AG04449 (cell line): ENCODE results near the gene DUSP16.

Experiments used
- CTCF ChIA-PET: fragments of 350-600 bp; formaldehyde crosslinking; extraction: SDS; loops from one replicate; lab custom pipeline; 2021; ENCODE audit warnings: antibody characterized with exemption; lab: Yijun Ruan, JAX
- POLR2A ChIA-PET: fragments of 400-600, 350-600 bp; formaldehyde crosslinking; extraction: SDS; loops from one replicate; lab custom pipeline; 2020; ENCODE audit warnings: antibody characterized with exemption, inconsistent platforms; lab: Yijun Ruan, JAX
- DNase-seq: peaks from one replicate; pipeline ENCODE4 v3.0.0-alpha.2; 2010; ENCODE audit warnings: low read depth, low spot score
- H3K4me3 ChIP-seq: 2 replicates; pipeline ENCODE4 v1.5.1; 2011; ENCODE audit warnings: low read depth, mild to moderate bottlenecking, control low read depth, low read length
- TF ChIP-seq, protein P1 (sequence below): IDR thresholded peaks from one replicate; pipeline ENCODE4 v1.5.1; 2011; ENCODE audit warnings: mild to moderate bottlenecking, moderate library complexity, low read length, control low read depth, inconsistent platforms; ENCODE audit not compliant: insufficient read depth; ENCODE audit errors: missing control alignments

The DUSP16 gene

DNA sequence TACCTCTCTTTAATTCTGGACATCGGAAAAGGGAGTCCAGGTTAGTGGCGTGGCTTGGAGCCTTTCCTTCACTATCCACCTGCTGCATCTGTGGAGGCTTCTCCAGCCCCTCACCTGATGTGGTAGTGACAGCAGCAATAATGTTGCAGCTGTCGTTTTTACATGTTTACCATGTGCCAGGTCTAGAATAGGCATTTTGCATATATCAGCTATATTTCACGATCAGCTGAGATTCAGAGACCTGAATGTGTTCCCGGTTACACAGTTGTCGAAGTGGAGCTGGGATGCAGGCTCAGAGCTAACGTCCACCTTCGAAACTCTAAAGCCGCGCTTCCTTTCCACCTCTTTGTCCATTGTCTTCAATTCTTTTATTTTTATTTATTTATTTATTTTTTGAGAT, 114.8 kb downstream of the DUSP16 start:
- POLR2A ChIA-PET, result interaction anchor here (0.8 kb wide), 1 partner anchor 59 kb away, joined by 3 read pairs; no protein-coding TSS in a partner anchor
- no peak for DNase-seq

DNA sequence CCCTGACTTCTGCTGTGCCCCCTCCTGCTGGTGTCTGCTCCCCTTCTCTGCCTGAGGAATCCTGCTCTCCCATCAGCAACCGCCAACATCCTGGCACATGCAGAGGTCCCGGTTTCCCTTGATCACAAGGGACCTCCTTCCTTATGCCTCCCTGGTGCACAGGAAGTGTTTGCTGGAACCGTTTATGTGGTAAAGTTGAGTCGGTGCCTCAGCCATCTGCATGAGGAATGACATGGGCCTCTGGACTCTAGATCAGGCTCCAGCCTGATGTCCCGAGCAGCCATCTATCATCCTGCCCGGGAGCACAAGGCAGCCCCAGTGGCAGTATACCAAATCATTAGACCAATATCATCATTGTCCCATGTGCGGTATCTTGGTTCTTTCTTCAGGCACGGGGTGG, 115.4 kb downstream of the DUSP16 start:
- TF ChIP-seq, protein P1, sequence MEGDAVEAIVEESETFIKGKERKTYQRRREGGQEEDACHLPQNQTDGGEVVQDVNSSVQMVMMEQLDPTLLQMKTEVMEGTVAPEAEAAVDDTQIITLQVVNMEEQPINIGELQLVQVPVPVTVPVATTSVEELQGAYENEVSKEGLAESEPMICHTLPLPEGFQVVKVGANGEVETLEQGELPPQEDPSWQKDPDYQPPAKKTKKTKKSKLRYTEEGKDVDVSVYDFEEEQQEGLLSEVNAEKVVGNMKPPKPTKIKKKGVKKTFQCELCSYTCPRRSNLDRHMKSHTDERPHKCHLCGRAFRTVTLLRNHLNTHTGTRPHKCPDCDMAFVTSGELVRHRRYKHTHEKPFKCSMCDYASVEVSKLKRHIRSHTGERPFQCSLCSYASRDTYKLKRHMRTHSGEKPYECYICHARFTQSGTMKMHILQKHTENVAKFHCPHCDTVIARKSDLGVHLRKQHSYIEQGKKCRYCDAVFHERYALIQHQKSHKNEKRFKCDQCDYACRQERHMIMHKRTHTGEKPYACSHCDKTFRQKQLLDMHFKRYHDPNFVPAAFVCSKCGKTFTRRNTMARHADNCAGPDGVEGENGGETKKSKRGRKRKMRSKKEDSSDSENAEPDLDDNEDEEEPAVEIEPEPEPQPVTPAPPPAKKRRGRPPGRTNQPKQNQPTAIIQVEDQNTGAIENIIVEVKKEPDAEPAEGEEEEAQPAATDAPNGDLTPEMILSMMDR, result no peak
- H3K4me3 ChIP-seq, result no peak overlapping the region
- CTCF ChIA-PET, result no interaction called here
- no peak for DNase-seq
- POLR2A ChIA-PET, result interaction anchor here (0.8 kb wide), 1 partner anchor 59 kb away, joined by 3 read pairs; no protein-coding TSS in a partner anchor

More for the DNA sequence above, 114.8 kb downstream of the DUSP16 start:
- TF ChIP-seq, protein P1, result no peak
- H3K4me3 ChIP-seq, result no peak overlapping the region
- CTCF ChIA-PET, result no interaction called here

DNA sequence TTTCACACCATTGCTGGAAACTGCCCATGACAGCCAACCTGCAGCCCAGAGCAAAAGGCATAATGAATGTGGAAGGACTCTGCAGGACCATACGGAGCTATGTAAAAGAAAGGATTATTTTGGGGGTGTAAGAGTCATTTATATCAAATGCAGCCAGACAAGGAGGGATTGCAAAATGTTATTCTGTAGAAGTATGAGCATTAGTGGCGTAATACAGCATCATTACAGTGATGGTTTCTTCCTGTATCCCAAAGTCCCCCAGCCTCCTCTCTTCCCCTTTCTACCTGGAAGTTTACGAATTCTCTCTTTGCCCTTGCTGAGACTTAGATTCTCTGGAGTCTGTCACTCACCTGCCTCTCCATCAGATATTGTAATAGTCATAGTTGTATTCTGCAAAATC, 115.9 kb downstream of the DUSP16 start:
- CTCF ChIA-PET, result no interaction called here
- POLR2A ChIA-PET, result no interaction called here
- H3K4me3 ChIP-seq, result no peak overlapping the region
- DNase-seq, result no peak
- TF ChIP-seq, protein P1, result no peak

DNA sequence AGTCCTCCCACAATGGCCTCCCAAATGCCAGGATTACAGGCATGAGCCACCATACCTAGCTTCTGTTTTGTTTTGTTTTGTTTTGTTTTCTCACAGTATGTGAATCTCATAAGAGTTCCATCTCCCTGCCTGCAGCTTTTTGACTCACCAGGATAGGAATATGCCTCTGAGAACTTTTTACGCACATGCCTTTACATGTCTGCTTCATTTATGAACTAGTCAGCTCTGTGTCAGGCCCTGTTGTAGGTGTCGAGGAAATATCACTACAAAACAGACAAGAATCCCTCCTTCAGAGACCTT, 116.8 kb downstream of the DUSP16 start:
- ChIA-PET CTCF (no interaction called here), POLR2A (no interaction called here)

DNA sequence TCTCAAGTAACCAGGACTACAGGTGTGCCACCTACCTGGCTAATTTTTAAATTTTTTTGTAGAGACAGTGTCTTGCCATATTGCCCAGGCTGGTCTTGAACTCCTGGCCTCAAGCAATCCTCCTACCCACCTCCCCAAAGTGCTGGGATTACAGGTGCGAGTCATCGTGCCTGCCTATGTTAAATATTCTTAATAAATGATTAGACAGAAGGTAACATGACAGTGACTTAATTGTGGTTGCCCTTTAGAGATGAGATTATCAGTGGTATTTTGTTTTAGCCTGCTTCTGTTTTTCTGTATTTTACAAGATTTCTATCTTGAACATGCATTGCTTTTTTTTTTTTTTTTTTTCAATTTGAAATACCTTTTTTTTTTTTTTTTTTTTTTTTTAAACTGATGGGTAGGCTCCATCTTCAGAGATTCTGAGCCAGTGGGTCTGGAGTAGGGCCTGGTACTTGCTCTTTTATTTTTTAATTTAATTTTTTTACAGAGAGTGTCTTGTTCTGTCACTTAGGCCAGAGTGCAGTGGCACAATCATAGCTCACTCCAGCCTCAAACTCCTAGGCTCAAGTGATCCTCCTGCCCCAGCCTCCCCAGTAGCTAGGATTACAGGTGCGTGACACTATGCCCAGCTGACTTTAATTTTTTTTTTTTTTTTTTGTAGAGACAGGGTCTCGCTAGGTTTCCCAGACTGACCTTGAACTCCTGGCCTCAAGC, 117.3 kb downstream of the DUSP16 start:
- H3K4me3 ChIP-seq, result no peak overlapping the region
- ChIA-PET POLR2A (no interaction called here), CTCF (no interaction called here)
- TF ChIP-seq, protein P1, result no peak
- no peak for DNase-seq

More for the DNA sequence above, 116.8 kb downstream of the DUSP16 start:
- TF ChIP-seq, protein P1, result no peak
- no peak overlapping the region for H3K4me3 ChIP-seq
- no peak for DNase-seq

DNA sequence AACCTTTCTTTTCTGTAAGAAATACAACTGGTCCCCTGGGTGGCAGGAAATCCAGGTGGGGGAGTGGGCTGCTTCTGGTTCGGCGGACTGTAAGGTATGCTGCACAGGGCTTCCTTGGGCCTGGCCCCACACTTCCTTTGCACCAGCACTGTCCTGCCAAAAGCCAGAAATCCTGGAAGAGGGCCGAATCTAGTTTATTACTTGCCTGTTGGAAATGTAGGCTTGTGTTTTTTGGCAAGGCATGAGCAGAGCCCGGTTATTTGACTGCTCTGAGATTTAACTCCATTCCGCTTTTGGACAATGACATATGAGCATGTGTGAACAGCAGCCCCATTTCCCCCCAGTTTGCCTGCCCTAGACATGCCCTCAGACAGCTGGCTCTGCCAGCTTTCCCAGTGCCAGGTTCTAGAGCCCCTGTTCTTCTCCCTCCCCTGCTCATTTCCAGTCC, 119.2 kb downstream of the DUSP16 start:
- TF ChIP-seq, protein P1, result no peak
- DNase-seq, result no peak
- no peak overlapping the region for H3K4me3 ChIP-seq
- POLR2A ChIA-PET, result no interaction called here
- CTCF ChIA-PET, result no interaction called here
